ENCODE results near the gene PRDM11.

Gene PRDM11

DNA sequence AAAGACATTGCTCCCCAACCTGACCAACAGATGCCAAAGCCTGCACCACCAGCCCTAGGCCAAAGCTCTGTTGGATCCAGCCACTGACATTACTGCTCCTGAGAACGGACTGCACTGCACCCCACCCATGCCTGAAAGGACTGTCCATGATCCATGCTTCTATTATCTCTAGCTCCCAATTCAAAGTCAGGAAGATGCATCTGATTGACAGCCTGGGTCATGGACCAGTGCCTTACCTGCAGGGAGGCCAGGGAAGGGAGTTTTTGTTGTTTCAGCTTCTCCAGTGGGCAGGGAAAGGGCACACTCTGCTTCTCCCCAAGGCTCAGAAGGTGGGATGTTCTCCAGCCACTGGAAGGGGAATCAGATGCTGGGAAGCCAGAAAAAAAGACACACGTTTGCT is 4.8 kb upstream of the PRDM11 start:
- H3K4me3 ChIP-seq (ENCODE audit: low read length), result no peak overlapping the region
- TF ChIP-seq, protein P1, sequence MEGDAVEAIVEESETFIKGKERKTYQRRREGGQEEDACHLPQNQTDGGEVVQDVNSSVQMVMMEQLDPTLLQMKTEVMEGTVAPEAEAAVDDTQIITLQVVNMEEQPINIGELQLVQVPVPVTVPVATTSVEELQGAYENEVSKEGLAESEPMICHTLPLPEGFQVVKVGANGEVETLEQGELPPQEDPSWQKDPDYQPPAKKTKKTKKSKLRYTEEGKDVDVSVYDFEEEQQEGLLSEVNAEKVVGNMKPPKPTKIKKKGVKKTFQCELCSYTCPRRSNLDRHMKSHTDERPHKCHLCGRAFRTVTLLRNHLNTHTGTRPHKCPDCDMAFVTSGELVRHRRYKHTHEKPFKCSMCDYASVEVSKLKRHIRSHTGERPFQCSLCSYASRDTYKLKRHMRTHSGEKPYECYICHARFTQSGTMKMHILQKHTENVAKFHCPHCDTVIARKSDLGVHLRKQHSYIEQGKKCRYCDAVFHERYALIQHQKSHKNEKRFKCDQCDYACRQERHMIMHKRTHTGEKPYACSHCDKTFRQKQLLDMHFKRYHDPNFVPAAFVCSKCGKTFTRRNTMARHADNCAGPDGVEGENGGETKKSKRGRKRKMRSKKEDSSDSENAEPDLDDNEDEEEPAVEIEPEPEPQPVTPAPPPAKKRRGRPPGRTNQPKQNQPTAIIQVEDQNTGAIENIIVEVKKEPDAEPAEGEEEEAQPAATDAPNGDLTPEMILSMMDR (conservative IDR thresholded peaks at IDR 0.05; ENCODE audit: low read length), result no peak
- no peak for DNase-seq (ENCODE audit: low read depth)

DNA sequence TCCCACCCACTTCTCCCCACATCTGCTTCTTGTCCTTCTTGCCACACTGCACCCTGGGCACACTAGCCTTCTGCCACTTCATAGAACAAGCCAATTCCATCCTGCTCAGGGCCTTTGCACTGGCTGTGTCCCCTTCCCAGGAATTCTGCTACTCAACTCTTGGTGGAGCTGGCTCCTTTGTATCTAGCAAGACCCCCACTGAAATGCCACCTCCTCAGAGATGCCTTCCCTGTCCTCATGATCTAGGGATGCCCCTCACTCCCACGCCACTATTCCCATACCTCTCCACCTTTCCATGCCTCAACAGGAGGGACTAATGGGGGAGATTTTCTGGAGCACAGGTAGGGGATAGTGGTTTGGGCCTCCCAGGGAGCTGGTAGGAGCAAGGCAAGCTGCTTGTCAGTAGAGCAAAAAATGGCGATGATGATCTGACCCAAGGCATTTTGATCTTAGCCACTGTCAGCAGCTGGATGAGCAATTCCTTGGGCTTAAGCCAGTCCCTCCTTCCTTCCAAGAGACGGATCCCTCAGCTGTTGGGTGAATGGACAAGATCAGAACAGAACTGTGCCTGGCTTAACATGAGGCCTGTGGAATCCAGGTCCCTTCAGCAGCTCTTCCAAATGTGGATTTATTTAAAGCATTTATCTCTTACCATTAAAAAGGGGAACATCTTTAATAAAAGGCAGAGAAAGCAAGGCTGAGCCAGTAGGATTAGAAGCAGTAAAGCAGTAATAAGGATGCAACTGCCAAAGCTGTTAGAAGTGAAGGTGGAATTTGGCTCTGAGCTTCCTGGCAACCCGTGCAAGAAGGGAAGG is 4.0 kb upstream of the PRDM11 start:
- TF ChIP-seq, protein P1 (conservative IDR thresholded peaks at IDR 0.05; ENCODE audit: low read length), result no peak
- DNase-seq (ENCODE audit: low read depth), result peak; percentile 40
- no peak overlapping the region for H3K4me3 ChIP-seq (ENCODE audit: low read length)

DNA sequence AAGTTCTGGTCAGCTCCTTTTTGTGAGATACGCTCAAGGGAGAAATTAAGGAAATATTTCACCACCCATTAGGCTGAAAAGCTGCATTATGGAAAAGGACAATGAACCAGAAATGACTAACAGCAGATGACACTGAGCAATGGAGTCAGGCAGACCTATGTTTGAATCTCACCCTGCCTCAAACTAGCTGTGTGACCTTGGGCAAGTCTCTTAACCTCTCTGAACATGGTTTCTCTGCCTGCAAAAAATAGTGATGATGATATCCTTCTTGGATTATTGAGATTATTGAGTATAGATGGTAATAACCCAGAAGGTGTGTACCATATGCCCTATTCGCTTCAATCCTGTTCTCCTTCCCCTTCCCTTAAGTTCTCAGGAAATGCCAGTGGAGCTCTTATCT is 2.9 kb upstream of the PRDM11 start:
- H3K4me3 ChIP-seq (ENCODE audit: low read length), result no peak overlapping the region
- no peak for DNase-seq (ENCODE audit: low read depth)

DNA sequence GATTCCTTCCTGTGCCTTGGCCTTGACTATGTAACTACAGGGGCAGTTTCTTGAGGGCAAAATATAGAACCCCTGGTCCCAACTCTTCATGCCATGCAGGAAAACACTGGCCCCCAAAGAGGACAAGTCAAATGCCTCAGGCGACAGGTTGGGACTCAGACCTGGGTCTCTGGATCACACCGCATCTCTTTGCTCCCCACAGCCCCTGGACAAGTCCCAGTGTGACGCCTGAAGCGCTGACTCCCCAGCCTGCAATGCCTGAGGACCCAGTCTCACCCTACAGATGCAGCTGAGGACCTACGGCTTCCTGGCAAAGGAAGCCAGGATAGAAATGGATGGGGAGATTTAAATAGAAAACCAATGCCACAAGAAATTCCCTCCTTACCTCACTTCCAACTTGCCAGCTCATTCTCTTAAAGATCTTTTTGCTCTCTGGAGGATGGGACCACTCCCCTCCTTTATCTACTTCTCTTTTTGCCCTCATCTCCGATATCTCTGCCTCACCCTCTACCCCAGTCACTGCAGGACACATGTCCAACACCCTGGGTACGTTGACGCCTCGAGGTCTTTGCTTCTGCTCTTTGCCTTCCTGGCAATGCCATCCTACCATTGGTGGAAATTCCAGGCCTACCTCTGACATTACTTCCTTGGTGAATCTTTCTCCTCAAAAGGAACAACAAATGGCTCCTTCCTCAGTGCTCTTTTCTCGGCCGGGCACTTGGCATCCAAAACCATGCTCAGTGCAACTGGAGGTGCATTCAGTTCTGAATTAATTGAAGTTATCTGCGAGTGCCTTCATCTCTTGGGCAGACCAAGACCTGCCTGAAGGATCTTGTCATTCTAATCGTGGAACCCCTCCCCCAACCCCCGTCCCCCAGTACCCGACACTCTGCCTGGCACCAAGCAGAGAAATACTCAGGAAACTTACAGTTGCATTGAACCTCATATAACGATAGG is 2.0 kb upstream of the PRDM11 start:
- DNase-seq (ENCODE audit: low read depth), result no peak
- no peak overlapping the region for H3K4me3 ChIP-seq (ENCODE audit: low read length)
- TF ChIP-seq, protein P1 (conservative IDR thresholded peaks at IDR 0.05; ENCODE audit: low read length), result no peak

More for the DNA sequence above, 2.9 kb upstream of the PRDM11 start:
- TF ChIP-seq, protein P1 (conservative IDR thresholded peaks at IDR 0.05; ENCODE audit: low read length), result no peak

DNA sequence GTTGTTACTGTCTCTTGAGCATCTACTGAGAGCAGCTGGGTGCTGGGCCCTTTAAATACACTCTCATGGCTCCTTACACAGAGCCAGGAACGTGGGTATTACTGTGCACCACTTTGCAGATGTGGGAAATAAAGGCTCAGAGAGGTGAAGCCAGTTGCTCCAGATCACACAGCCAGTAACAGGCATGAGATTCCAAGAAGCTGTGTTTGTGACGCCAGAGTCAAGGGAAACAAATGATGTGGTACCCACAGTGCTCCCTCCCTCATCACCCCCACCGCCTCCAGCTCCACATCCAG is 1.4 kb upstream of the PRDM11 start:
- H3K4me3 ChIP-seq (ENCODE audit: low read length), result no peak overlapping the region

DNA sequence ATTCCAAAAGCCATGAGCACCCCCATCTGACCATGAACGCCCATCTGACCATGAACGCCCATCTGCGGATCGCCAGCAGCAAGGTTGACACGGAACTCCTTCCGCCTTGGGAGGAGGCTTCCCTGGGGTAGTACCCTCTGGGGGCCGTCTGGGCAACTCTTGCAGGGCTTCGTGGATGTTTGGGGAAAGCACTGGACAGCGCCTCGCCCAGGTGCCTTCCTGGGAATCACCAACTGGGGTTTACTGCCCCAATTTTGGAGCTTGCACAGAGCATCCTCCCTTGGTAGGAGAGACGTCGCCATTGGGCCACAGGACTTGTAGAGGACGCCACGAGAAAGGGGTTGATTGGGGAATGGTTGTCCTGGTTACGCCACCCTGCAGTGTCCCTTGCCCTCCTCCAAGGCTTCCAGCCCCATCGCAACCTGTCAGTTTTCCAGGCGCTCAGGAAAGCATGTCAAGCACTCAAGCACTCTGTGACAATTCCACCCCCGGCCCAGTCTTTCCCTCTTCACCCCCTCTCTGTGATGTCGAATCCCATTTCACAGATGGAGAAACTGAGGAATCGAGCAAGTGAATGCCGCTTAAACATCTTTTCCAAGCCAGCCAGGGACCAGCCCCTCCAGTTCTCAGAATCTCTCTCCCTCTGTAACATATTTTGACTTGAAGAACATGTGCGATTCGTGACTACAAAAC is 914 bp upstream of the PRDM11 start:
- TF ChIP-seq, protein P1 (conservative IDR thresholded peaks at IDR 0.05; ENCODE audit: low read length), result no peak
- peak; percentile 54 for DNase-seq (ENCODE audit: low read depth)
- H3K4me3 ChIP-seq (ENCODE audit: low read length), result peak overlapping the region; percentile 64

More for the DNA sequence above, 1.4 kb upstream of the PRDM11 start:
- TF ChIP-seq, protein P1 (conservative IDR thresholded peaks at IDR 0.05; ENCODE audit: low read length), result no peak
- DNase-seq (ENCODE audit: low read depth), result no peak
